K562 (cell line): Measurements from ENCODE around the gene SMAP2. TPM values are rescaled to one million over a fixed set of nuclear protein-coding genes. Genes with fewer than 3 reads are reported as not detected.

ENCODE experiments used
- ATAC-seq: fragments of 200-7000 bp; cut with Tn5 transposase; 3 replicates; pipeline ENCODE4 v1.9.1; 2020; ENCODE audit warnings: moderate library complexity
- BruUV-seq: library from RNA; stranded (reverse); fragments of 400-500 nt; replicated peaks from 2 replicates; lab custom pipeline; 2021; lab: Mats Ljungman, UMichigan
- CTCF ChIA-PET: fragments of 300-600 bp; formaldehyde crosslinking; extraction: SDS; loops from one replicate; lab custom pipeline; 2021; ENCODE audit warnings: low intra/inter-chr PET ratio; lab: Yijun Ruan, JAX
- POLR2A ChIA-PET: fragments of 300-600, 350-650 bp; sonication (Branson Sonifier 250); formaldehyde crosslinking; extraction: SDS; loops from one replicate; lab custom pipeline; 2021; ENCODE audit warnings: antibody characterized with exemption, inconsistent platforms; lab: Yijun Ruan, JAX
- DNase-seq, 4 experiments: peaks; one replicate each; pipeline versions ENCODE4 v3.0.0 to v3.0.0-alpha.2; 2011 to 2018; ENCODE audit warnings: low spot score in 3 of 4, mixed read lengths in 3 of 4; ENCODE audit errors: extremely low read depth in 1 of 4
- FAIRE-seq: peaks from 2 replicates; lab custom pipeline; 2011; peaks lifted over from hg19 to GRCh38; lab: Jason Lieb, UNC
- H2AFZ ChIP-seq: 2 replicates; pipeline ENCODE4 v1.6.0; 2011; ENCODE audit warnings: low read depth, low read length, control low read depth, inconsistent platforms
- H3K27ac ChIP-seq: fragments of 200-600 bp; 3 replicates; pipeline ENCODE4 v1.8.0; 2011; ENCODE audit warnings: low read depth, mild to moderate bottlenecking, control low read depth, inconsistent platforms, low read length, moderate library complexity, mixed read lengths; ENCODE audit errors: extremely low read depth
- H3K27me3 ChIP-seq, 2 experiments: fragments of 300-600 bp in 1 of 2; 2 replicates in 1 of 2; 3 replicates in 1 of 2; pipeline versions ENCODE4 v1.6.0 to v1.8.0; 2011; ENCODE audit warnings: inconsistent platforms in 2 of 2, low read length in 2 of 2, mild to moderate bottlenecking in 1 of 2, mixed read lengths in 1 of 2, moderate library complexity in 1 of 2; ENCODE audit not compliant: control insufficient read depth in 2 of 2, insufficient read depth in 2 of 2
- H3K36me3 ChIP-seq: fragments of 300-600 bp; 3 replicates; pipeline ENCODE4 v1.8.0; 2011; ENCODE audit warnings: mild to moderate bottlenecking, low read length, inconsistent platforms; ENCODE audit not compliant: control insufficient read depth, insufficient read depth
- H3K4me1 ChIP-seq, 2 experiments: fragments of 200-600 bp in 1 of 2; replicated peaks in 1 of 2; 2 replicates in 1 of 2; 3 replicates in 1 of 2; pipeline versions ENCODE4 v1.5.1 to v1.8.0; 2011; ENCODE audit warnings: inconsistent platforms in 2 of 2, low read length in 2 of 2, mild to moderate bottlenecking in 1 of 2, mixed read lengths in 1 of 2, moderate library complexity in 1 of 2; ENCODE audit not compliant: control insufficient read depth in 2 of 2, insufficient read depth in 2 of 2
- H3K4me2 ChIP-seq: 2 replicates; pipeline ENCODE4 v1.6.1; 2011; ENCODE audit warnings: low read length, control low read depth, inconsistent platforms, mixed read lengths; ENCODE audit not compliant: insufficient read depth
- H3K4me3 ChIP-seq: fragments of 200-600 bp; sonication (generic), shearing (Covaris generic); 2 replicates; pipeline ENCODE4 v1.5.1; 2016; ENCODE audit warnings: control low read depth, inconsistent platforms
- H3K79me2 ChIP-seq: fragments of 200-600 bp; 3 replicates; pipeline ENCODE4 v1.8.0; 2011; ENCODE audit warnings: low read length, inconsistent platforms; ENCODE audit not compliant: control insufficient read depth, insufficient read depth
- H3K9ac ChIP-seq, 2 experiments: 2 replicates each; pipeline versions ENCODE4 v1.6.0 to v1.6.1; 2011; ENCODE audit warnings: low read depth in 2 of 2, low read length in 2 of 2, control low read depth in 1 of 2, inconsistent platforms in 1 of 2, mild to moderate bottlenecking in 1 of 2, mixed read lengths in 1 of 2; ENCODE audit not compliant: insufficient read depth in 1 of 2
- H3K9me1 ChIP-seq: one replicate; pipeline ENCODE4 v1.6.0; 2011; ENCODE audit warnings: inconsistent platforms, mild to moderate bottlenecking, low read length, moderate library complexity; ENCODE audit not compliant: control insufficient read depth, insufficient read depth
- H3K9me3 ChIP-seq: replicated peaks from 2 replicates; pipeline ENCODE4 v1.5.1; 2011; ENCODE audit warnings: low read depth, low read length, inconsistent platforms; ENCODE audit not compliant: control insufficient read depth, insufficient read depth
- H4K20me1 ChIP-seq: replicated peaks from 2 replicates; pipeline ENCODE4 v1.6.1; 2011; ENCODE audit warnings: low read length, inconsistent platforms, mixed read lengths; ENCODE audit not compliant: control insufficient read depth, insufficient read depth
- CREB3L1 ChIP-seq: fragments of 450-650 bp; IDR thresholded peaks from 2 replicates; pipeline ENCODE4 v1.6.1; 2014; ENCODE audit warnings: low read depth, mild to moderate bottlenecking, moderate library complexity, borderline replicate concordance
- GTF2E2 ChIP-seq: fragments of 200-800 bp; sonication (Bioruptor generic); IDR thresholded peaks from 2 replicates; pipeline ENCODE4 v1.6.1; 2016; ENCODE audit warnings: missing genetic modification characterization, missing compliant biosample characterization
- HDAC3 ChIP-seq: fragments of 450-650 bp; IDR thresholded peaks from 2 replicates; pipeline ENCODE4 v1.6.1; 2018; ENCODE audit warnings: borderline replicate concordance, mild to moderate bottlenecking, moderate library complexity; ENCODE audit not compliant: partially characterized antibody
- HDGF ChIP-seq: fragments of 450-650 bp; IDR thresholded peaks from 2 replicates; pipeline ENCODE4 v1.6.1; 2016
- NBN ChIP-seq: fragments of 450-650 bp; IDR thresholded peaks from 2 replicates; pipeline ENCODE4 v1.6.1; 2016; ENCODE audit warnings: low read depth, mild to moderate bottlenecking
- RFX1 ChIP-seq: fragments of 450-650 bp; IDR thresholded peaks from 2 replicates; pipeline ENCODE4 v1.6.1; 2016; ENCODE audit warnings: mild to moderate bottlenecking, moderate library complexity
- SMAD3 ChIP-seq: fragments of 450-650 bp; formaldehyde crosslinking; conservative IDR thresholded peaks from 2 replicates; pipeline ENCODE4 v1.4.0; 2020; ENCODE audit warnings: mild to moderate bottlenecking
- STAT5A ChIP-seq: IDR thresholded peaks from 2 replicates; pipeline ENCODE4 v1.6.1; 2012; ENCODE audit warnings: low read length, inconsistent platforms, borderline replicate concordance
- ZNF121 ChIP-seq: sonication (generic); formaldehyde crosslinking; conservative IDR thresholded peaks from 2 replicates; pipeline ENCODE4 v1.8.0; 2022; ENCODE audit warnings: missing genetic modification reagents
- ZNF232 ChIP-seq: sonication (generic); formaldehyde crosslinking; IDR thresholded peaks from 2 replicates; pipeline ENCODE4 v1.8.0; 2022; ENCODE audit warnings: mild to moderate bottlenecking, missing genetic modification reagents
- ZNF3 ChIP-seq: fragments of 250-450 bp; sonication (Bioruptor Pico); IDR thresholded peaks from 2 replicates; pipeline ENCODE4 v1.5.0; 2021; ENCODE audit warnings: mild to moderate bottlenecking, moderate library complexity
- ZNF318 ChIP-seq, 2 experiments: fragments of 450-650 bp; IDR thresholded peaks; 2 replicates each; pipeline ENCODE4 v1.6.1; 2016; ENCODE audit warnings: mild to moderate bottlenecking in 2 of 2, borderline replicate concordance in 1 of 2, low read depth in 1 of 2, moderate library complexity in 1 of 2
- ZNF347 ChIP-seq: fragments of 450-650 bp; formaldehyde crosslinking; IDR thresholded peaks from 2 replicates; pipeline ENCODE4 v1.4.0; 2020; ENCODE audit warnings: low read depth, mild to moderate bottlenecking, moderate library complexity
- ZNF584 ChIP-seq: fragments of 200-800 bp; sonication (Bioruptor generic); IDR thresholded peaks from 2 replicates; pipeline ENCODE4 v1.6.1; 2016; ENCODE audit warnings: low read depth, mild to moderate bottlenecking, missing genetic modification characterization, missing compliant biosample characterization
- WGBS: fragments of 100-300 bp; shearing (Covaris generic); methylation state at CpG from one replicate; pipeline ENCODE4 v1.1.6; 2016; ENCODE audit warnings: low coverage, mixed read lengths; ENCODE audit not compliant: insufficient coverage; ENCODE audit errors: missing lambda C conversion rate; 5-methylcytosine and 5-hydroxymethylcytosine counted together
- in situ Hi-C: fragments of 300-500 bp; cut with MboI; formaldehyde crosslinking; loops from 4 replicates; pipeline ENCODE4 v1.15.0; 2018; ENCODE audit warnings: inconsistent platforms, mixed read lengths
- intact Hi-C: fragments of 100-400 bp; cut with micrococcal nuclease; formaldehyde crosslinking; loops from 2 replicates; pipeline ENCODE4 v1.14.2; 2022
- polyA plus RNA-seq, 8 experiments: library from polyadenylated mRNA; depleted of rRNA in 4 of 8; stranded (reverse) in 5 of 8; unstranded in 3 of 8; fragments of >200 nt; fragmentation: Nextera tagmentation in 2 of 8; fragmentation: Illumina TruSeq in 1 of 8; extraction: Ambion mirVana in 2 of 8; extraction: Trizol in 1 of 8; gene quantifications; 2 replicates each; pipeline versions ENCODE4 v1.2.1 to v1.2.3, GENCODE V29; 2011 to 2014; ENCODE audit warnings: inconsistent platforms in 1 of 8, missing spikeins in 1 of 8
- total RNA-seq, 7 experiments: library from RNA; depleted of rRNA in 6 of 7; stranded (reverse); fragments of >200 nt in 6 of 7; fragmentation: Illumina TruSeq in 2 of 7; extraction: Trizol in 2 of 7; gene quantifications; 2 replicates each; pipeline versions ENCODE4 v1.2.1 to v1.2.3, GENCODE V29; 2011 to 2021; ENCODE audit warnings: low replicate concordance in 1 of 7

The SMAP2 gene
- total and polyA plus RNA-seq, 9 of the 15 experiments (the other 6 are each of a cell fraction or from before 2014, with no cell fraction given): 38.7 to 212 (median 94.1) TPM

- Histone ChIP-seq H3K36me3 (peaks cover 44% of the 10 kb centered on the region), H3K4me2 (peak overlapping the region; percentile 93), H4K20me1 (no peaks in the 10 kb centered on the region; the same call in 1 of the 2 replicates), H3K9me1 (no peaks in the 10 kb centered on the region), H2AFZ (no peak overlapping the region), H3K4me1 (peaks cover 38 to 75% of the 10 kb centered on the region in 2 experiments), H3K27me3 (no peaks in the 10 kb centered on the region), H3K9ac (peak overlapping the region in 1 of 2 experiments; percentile 83; a peak in 2 of 4 replicates), H3K79me2 (peaks cover 98% of the 10 kb centered on the region), H3K27ac (peak overlapping the region; percentile 95), H3K4me3 (no peak overlapping the region), H3K9me3 (no peaks in the 10 kb centered on the region)
- ChIA-PET POLR2A (interaction anchor here (0.6 to 7.7 kb wide), 6 partner anchors 9 to 891 kb away, joined by 3 to 61 read pairs (median 4); partner anchors contain the start of gene SMAP2), CTCF (no interaction called here)
- TF ChIP-seq GTF2E2 (0 out of 2 replicates have a peak, but pooled peaks have one; percentile 53), STAT5A (no peak), HDAC3 (peak; percentile 29), HDGF (0 out of 2 replicates have a peak, but pooled peaks have one; percentile 42), ZNF232 (no peak), CREB3L1 (0 out of 2 replicates have a peak, but pooled peaks have one; percentile 18), ZNF3 (CRISPR knock-in tag) (no peak), SMAD3 (CRISPR knock-in tag) (0 out of 2 replicates have a peak, but pooled peaks have one; percentile 37), NBN (0 out of 2 replicates have a peak, but pooled peaks have one; percentile 19), ZNF318 (IDR thresholded peaks at IDR 0.05; ENCODE audit: borderline replicate concordance in 1 of 2, low read depth in 1 of 2) (0 out of 4 replicates have a peak, but pooled peaks of 1 of the 2 experiments have one; percentile 36), ZNF347 (no peak), ZNF121 (CRISPR knock-in tag) (no peak), RFX1 (peak; percentile 76), ZNF584 (CRISPR knock-in tag) (peak; percentile 42; the same call in 1 of the 2 replicates)
- in situ Hi-C loops: no loop called here
- intact Hi-C loops: no loop called here
- no peak for FAIRE-seq
- 48% methylated on average over 3 of the region's 3 CpGs for WGBS
- no TSS peak for BruUV-seq
- ATAC-seq: no peak
- DNase-seq: no peak
These were observed 12.8 kb downstream of the SMAP2 start for GRCh38 chr1:40386359-40386723.
